Stimulated activated CD4-positive, alpha-beta T cell treated with anti-CD3 and anti-CD28 coated beads, Interleukin-1b, Interleukin-23, amount 100 ng/mL, for 24 hours (primary cell): ENCODE results near the gene SHISA6.

Experiments
- DNase-seq, 4 experiments: peaks; one replicate each; pipeline ENCODE4 v3.0.0-alpha.2; 2020; ENCODE audit warnings: low read depth in 4 of 4, low spot score in 1 of 4

SHISA6 gene

DNA sequence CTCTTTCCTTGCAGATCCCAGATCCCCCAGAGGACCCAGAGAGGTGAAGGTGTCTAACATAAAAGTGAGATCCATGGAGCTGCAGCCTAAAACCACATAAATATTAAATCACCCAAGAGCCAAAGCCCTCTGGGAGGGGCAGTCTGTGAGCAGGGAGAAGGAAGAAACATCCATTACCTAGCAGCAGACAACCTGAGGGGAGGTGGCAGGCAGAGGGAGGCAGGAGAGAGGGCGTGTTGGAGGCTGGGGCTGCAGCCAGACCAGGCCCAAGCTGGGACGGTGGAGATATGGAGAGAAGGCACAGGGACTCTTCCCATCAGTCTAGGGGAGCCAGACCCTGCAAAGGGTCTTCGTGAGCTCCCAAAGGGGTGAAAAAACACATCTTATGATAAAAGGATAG is 101.1 kb downstream of the SHISA6 start:
- no peak for DNase-seq

DNA sequence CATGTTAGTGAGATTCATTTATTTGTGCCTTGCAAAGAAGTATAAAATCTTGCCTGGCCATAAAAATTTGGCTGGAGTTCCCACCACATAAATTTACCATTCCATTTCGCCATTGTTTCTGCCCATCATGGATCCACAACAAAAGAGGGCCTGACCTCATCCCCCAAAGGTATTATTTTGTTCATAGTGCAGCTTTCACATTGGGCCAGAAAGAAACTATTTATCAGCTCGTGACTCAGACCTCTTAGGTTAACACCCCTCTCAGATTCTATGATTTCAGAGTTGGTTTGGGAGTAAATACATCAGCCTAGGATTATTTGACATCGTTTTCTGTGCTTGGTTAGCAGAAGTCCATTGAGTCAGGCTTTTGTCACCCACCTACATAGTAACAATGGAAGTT is 108.1 kb downstream of the SHISA6 start:
- DNase-seq = no peak

DNA sequence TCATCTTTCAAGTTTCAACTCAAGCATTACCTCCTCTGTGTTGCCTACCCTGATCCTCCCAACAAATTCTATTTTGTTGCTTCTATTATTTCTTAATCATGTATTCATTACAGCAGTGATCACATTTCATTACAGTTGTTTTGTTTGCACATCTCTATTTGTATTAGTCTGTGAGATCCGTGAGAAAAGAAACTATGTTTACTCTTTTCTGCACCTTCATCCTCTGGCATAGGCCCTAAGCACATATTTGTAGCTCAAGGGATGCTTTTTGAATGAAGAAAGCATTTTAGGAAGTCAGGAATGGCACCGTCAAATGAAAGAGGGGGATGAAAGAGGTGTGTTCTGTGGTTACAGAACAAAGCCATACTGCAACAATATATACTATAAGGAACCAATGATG is 110.5 kb downstream of the SHISA6 start:
- no peak for DNase-seq

DNA sequence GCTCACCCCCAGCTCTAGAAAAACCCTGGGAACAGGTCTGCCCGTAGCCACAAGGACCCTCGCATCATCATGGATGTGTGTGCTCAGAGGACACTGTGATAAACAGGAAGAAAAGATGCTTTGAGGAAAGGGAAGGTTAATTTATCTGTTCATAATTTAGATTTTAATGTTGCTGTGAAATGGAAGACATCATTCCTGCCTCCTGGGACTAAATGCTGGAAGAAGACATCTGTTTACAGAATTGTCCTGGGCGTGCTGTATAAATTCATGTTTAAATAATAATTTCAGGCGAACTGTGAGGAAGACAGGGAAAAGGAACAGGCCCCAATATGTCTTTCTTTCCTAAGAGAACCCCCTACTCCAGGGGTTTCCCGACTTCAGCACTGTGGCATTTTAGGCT is 112.6 kb downstream of the SHISA6 start:
- DNase-seq = no peak

DNA sequence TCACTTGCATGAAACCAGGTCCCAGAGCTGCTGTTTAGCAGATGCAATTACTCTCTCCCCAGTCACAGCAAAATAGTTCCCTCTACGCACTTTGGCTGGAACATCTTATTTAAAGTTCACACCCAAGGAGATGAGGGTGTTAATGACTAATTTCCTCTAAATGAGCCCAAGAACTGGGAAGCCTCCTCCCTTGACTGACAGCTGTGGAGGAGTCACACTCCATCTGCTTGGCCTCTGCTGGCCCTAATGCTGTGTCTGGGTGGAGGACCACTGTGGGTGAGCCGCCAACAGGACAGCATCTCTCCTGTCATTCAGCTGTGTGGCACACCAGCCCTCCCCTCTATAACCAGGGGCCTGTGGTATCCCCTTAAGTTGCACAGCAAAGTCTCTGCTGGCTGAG is 115.4 kb downstream of the SHISA6 start:
- DNase-seq = no peak

DNA sequence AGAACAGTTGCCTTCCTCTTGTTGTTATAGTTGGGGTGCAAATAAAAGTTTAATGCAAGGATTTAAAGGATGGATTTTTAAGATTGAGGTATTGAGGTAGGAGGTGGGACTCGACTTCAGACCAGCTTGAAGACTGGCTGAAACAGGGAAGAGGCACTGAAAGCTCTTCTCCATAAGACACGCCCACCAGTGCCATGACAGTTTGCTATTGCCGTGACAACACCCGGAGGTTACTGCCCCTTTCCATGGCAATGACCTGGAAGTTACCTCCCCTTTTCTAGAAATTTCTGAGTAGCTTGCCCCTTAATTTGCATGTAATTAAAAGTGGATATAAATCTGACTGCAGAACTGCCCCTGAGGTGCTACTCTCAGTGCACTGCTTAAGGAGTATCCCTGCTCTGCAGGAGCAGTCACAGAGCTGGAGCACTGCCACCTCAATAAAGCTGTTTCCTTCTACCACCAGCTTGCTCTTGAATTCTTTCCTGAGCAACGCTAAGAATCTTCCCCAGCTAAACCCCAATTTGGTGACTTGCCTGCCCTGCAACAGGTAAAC is 122.6 kb downstream of the SHISA6 start:
- DNase-seq = no peak

DNA sequence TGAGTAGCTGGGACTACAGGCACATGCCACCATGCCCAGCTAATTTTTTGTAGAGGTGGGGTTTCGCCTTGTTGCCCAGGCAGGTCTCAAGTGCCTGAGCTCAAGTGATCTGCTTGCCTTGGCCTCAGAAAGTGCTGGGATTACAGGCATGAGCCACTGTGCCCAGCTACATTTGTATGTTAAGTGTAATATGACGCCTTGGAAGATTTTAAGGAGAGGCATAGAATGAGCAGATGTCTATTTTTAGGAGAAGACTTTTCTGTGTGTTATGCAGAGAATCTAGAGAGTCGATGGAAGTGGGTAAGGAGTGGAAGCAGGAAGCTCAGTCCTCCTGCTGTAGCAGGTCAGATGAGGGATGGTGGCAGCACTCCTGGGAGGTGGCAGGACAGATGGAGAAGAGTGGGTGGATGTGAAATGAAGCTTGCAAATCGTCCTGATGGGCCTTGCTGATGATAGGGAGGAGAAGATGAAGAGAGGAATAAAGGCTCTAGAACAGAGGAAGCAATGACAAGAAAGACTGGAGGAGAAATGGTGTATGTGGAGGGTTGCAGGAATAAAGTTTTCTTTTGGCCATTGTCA is 125.3 kb downstream of the SHISA6 start:
- DNase-seq = no peak

DNA sequence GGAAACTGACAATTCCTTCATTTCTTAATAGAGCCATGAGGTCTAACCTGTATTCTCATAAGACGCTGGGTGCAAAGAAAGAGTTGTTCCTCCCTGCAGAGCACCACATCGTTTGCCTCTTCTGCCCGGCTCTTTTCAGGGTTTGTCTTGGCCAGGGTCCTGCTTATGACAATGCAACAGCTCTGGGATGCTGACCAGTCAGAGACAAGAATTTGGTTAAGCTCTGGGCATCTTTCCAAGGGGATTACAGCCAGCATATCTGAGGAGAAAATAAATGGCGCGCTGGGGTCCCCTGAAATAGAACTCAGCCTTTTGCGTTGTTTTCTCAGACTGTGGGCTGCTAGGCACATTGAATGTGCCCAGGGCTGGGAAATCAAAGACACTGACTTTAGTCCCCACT is 128.6 kb downstream of the SHISA6 start:
- DNase-seq = no peak

DNA sequence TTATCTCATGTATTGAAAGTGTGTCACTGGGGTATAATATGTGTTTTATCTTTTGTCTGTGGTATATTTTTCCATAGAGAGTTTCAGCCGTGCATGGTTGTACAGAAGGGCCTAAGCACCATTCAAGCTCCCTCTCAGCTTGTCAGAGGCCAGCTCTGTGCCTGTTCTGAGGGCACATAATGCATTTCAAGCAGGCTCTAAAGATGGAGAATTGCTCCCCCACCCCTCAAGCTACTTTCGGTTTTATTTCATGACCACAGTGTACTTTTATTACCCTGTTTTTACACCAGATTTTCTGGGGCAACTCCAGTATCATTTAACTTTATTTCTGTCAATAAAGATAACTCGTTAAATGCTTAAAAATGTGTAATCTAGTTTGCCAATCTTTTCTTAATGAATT is 131.7 kb downstream of the SHISA6 start:
- no peak for DNase-seq

DNA sequence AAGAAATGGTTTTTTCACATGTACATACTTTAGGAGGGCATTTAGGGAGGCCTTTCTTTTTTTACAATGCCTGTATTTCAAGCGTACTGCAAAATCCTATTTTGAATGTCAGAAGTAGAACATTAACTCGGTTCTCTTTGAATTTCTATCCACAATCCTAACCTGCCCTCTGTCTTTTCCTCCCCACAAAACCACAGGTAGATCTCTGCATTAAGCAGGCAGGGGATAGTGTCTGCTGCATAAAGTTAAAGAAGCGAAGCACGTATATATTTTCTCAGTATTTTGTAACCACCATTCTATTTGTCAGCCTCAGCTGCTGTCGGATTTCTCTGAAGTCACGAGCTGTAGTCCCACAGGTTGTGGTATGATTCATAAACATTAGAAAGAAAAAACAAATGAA is 137.5 kb downstream of the SHISA6 start:
- no peak for DNase-seq

DNA sequence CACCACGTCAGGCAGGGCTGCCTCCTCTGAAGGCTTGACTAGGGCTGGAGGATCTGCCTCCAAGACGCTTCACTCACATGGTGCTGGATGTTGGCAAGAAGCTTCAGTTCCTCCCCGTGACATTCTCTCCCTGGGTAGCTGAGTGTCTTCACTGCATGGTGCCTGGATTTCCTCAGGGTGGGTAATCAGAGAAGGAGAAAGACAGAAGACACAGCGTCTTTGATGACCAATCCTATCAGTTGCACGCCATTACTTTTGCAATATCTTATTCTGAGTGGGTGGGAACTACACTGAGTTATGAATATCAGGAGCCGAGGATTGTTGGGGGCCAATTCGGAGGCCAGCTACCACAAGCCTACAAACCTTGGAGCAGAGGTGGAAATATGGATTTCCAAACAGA is 139.7 kb downstream of the SHISA6 start:
- DNase-seq = no peak

DNA sequence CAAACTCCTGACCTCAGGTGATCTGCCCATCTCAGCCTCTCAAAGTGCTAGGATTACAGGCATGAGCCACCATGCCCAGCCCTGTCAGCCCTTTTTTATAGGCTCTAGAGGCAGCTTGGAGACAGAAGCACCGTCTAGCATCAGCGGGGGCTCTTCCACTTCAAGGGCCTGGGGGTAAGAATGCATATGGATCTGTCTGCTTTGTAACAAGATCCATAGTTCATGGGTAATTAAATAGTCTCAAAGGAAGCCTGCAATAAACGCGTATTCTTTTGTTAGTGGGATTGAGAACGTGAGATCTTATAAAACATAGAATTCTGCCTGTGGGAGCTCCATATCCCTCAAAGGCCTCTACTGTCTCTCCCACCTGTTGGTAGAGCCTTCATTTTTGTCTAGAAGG is 142.1 kb downstream of the SHISA6 start:
- DNase-seq = no peak

DNA sequence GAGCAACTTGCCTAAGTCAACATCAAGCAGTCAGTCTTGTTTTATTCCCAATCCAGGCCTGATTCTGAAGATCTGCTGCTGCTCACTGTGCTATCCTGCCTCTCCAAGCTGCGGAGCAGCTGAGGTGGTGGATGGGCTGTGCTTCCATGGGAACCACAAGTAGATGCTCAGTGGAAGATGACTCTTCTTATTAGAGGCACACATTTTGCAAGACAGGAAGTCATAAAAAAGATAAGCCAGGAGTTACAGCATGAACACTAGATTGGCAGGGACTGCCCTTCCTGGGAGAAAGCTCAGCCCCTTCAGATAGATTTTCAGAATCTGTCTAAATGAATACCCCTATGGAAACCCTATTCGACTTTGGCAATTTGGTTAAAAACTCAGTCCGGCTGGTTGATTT is 143.1 kb downstream of the SHISA6 start:
- no peak for DNase-seq

DNA sequence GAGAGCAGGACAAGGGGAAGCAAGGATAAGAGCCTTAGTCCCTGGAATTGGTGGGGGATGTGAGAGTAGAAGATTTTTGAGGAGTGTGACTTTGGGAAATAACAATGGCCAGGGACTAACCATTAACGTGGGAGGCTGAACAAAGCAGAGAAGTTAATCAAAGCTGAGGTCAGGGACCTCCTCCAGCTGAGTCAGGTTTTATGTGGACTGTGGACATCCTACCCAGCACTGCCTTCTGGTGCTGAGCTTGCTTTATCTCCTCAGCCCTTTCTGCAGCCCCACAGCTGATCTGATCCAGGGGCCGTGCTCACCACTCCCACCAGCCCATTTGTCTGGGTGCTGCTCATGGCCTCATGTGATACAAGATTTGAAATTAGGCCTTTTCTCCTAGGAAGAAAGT is 146.6 kb downstream of the SHISA6 start:
- DNase-seq = no peak

DNA sequence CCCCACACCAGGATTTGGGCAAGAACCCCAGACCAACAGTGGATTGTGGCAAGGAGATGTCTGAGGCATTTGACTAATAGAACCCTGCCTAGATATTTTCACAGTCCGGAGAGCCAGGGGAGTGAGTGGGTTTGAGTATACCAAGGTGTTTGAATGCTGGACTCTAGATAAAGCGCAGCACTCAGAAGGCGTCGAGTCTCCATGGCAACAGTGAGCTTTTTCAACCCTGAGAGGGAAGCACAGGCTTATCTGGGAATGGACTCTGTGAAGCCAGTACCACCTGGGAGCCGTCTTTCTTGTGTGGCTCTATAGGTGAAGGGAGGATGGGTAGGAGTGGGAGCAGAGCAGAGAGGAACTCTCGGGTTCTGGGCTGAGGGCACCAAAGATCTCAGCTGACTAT is 147.0 kb downstream of the SHISA6 start:
- DNase-seq = no peak

DNA sequence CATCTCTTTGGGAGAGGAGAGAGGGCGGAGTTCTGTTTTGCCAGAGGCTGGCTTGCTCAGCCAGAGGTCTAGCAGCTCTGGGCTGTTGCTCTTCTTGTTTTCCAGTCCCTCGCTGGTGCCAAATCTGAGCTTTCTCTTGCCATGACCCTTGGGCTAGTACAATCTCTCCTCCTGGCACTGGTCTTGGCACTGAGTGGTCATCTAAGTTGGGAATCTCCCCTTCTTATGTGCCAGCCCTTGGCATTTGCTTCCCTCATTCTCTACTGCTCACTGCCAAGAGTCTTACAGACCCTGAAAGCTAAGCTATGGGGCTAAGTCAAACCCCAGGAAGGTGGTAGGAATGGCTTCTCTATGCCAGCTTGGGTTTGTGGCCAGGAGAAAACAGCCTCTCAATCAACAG is 148.6 kb downstream of the SHISA6 start:
- no peak for DNase-seq

DNA sequence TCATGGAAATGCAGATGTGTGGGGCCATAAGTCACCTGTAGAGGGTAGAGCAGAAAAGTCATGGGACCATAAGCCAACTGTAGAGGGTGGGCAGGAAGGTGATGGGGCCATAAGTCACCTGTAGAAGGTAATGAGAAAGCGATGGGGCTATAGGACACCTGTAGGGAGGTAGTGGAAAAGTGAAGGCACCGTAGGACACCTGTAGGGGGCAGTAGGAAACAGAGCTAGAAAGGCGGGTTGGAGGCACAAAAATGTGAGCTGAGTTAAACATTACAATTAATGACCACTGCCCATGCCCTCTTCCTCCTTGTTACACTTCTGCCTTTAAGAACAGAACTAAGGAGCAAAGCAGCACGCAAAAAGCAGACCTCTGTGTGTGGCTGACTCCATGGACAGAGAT is 150.1 kb downstream of the SHISA6 start:
- DNase-seq = no peak

DNA sequence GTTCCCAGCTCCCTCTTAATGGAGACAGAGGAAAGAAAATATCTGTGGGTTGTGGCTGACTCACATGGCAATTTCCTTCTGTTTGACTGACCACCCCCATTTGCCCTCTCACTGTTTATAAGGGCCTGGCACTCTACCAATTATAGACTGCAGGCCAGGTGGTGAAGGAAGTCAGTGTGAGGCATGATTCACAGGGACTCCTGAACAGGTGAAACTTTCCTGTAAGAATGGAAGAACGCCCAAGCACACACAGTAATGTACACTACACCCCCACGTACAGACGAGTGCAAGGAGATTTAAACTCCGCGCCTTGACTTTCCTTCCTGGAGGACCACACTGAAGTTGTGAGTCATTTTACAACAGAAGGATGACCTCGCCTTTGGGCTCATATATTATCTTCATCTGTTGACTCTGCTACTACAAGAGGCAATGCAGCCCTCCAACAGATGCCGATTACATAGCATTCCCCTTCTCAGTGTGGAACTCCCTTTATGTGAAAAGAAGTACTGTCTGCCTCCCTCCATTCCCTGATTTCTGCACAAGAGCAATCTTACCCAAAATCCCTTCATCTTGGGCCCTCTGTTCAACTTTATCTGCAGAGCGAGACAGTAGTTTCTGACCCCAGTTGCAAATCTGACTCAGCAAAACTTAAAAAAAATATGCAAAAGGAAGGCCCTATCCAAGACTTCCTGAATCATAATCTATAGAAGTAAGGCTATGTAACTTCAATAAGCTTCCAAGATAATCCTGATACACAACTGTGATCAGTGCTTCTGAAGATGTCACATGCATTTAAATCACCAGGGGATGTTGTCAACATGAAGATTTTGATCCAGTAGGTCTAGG is 163.6 kb downstream of the SHISA6 start:
- DNase-seq = no peak

DNA sequence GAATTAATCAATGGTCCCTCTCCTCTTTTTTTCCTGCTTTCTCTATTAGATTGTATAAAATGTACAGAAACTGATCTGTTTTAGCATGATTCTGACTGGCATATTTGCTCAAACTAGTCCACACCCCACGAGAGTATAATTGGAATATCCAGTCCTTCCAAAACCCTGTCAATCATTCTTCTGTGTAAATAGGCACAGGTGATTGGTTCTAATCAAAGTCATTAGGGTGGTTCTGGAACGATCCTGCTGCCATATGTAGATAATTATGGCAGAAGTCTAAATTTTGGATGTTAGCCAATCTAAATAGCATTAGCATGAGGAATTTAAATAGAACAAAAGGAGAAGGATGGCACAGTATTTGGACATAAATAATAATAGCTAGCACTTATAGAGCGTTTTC is 165.7 kb downstream of the SHISA6 start:
- no peak for DNase-seq

DNA sequence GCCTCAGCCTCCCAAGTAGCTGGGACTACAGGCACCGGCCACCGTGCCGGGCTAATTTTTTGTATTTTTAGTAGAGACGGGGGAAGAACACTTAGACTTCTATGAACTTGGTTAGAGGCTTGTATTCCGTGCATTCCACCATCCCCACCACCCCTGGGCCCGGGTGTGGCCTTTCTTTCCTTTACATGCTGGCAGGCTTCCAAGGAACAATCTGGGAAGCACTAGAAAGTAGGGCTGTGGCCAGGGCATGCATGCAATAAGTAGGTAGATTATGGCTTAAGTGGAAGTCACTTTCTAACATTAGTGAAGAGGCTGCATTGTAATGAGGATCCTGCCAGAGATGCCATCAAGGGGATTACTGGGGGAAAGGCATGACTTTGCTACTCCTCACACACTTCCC is 171.6 kb downstream of the SHISA6 start:
- DNase-seq = no peak

DNA sequence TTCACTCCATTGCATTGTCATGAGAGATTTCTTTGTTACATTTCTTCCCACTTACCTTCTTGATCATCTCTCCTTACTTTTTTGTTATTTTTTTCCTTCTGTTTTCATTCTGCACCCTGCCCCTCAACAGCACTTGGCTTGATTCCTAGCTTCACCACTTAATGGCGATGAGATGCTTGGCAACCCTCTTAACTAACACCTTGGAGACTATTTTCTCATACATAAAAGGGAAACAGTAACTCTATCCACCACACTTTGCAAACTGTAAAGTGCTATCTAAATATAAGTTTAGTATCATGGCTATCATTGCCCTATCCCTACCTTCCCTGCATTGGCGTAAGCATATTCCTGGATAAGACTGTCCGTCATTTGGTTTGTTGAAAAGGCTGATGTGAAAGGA is 177.3 kb downstream of the SHISA6 start:
- no peak for DNase-seq

DNA sequence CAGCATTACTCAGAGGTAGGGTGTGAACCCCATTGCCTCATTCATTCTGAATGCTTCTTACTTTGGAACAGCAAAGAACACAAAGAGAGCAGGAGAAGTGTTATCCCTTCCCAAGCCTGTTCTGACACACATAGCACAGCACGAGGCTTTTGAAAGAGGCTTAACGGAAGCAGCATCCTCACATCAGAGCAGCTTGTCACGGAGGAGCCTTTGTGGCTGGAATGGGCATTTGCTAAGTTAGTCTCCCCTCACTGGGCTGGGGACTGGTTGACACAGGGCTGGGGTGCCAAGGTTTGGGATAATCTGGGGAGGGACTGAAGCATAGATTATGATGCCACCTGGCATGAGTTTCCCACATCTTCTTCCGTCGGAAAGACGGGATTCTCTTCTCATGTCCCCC is 189.7 kb downstream of the SHISA6 start:
- DNase-seq = no peak

DNA sequence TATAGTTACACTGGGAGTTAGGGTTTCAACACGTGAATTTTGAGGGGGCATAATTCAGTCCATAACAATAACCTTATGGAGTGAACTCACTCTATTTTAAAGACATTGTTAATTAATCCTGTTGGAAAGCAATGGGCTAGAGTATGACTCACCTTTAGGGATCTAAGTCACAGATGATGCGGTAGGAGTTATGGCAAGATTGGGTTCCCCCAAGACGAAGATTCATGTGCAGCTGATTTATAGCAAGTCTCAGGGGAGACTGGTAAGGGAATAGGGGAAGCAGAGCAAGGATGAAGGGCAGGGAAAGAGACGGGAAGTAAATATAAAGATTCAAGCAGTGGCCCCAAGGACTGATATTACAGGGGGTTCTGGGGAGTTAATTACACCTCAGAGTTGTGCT is 197.7 kb downstream of the SHISA6 start:
- DNase-seq = no peak
